SK-N-MC (cell line): Measurements from ENCODE around the gene SPRY1.

ENCODE experiments used
- DNase-seq: peaks from one replicate; pipeline ENCODE4 v3.0.0-alpha.2; 2011; ENCODE audit warnings: low read depth, low spot score
- H3K27ac ChIP-seq: fragments of 200-600 bp; sonication (generic); 2 replicates; pipeline ENCODE4 v1.5.1; 2016; ENCODE audit warnings: mixed run types
- H3K36me3 ChIP-seq: fragments of 200-600 bp; sonication (generic); 2 replicates; pipeline ENCODE4 v1.6.1; 2017; ENCODE audit warnings: antibody characterized with exemption, low read length, mixed read lengths; ENCODE audit not compliant: insufficient read depth
- H3K4me3 ChIP-seq: fragments of 200-600 bp; sonication (generic); 2 replicates; pipeline ENCODE4 v1.5.1; 2016
- H3K9ac ChIP-seq: fragments of 200-600 bp; sonication (generic); 2 replicates; pipeline ENCODE4 v1.8.0; 2017; ENCODE audit warnings: mixed run types, mixed read lengths; ENCODE audit not compliant: insufficient read length
- H3K9me3 ChIP-seq: fragments of 200-600 bp; sonication (generic); 2 replicates; pipeline ENCODE4 v1.6.1; 2017; ENCODE audit warnings: low read depth, mild to moderate bottlenecking, antibody characterized with exemption, low read length, moderate library complexity, mixed read lengths
- EZH2 ChIP-seq: fragments of 200-600 bp; sonication (generic); IDR thresholded peaks from one replicate; pipeline ENCODE4 v1.6.1; 2017; ENCODE audit warnings: antibody characterized with exemption
- FOXP2 ChIP-seq: optimal IDR thresholded peaks from 2 replicates; pipeline ENCODE3; 2011; ENCODE audit warnings: mild to moderate bottlenecking, moderate library complexity; ENCODE audit not compliant: insufficient read depth; ENCODE audit errors: extremely low read length, control extremely low read depth
- POLR2AphosphoS5 ChIP-seq: IDR thresholded peaks from 2 replicates; pipeline ENCODE4 v1.6.1; 2012; ENCODE audit warnings: mild to moderate bottlenecking, low read depth, low read length, borderline replicate concordance

The SPRY1 gene

GRCh38 chr4:123364906-123365305 lies 31.7 kb upstream of the SPRY1 start:
- DNase-seq, result no peak
- no peaks in the 10 kb centered on the region for H3K9me3 ChIP-seq
- TF ChIP-seq POLR2AphosphoS5, result no peak
- no peak overlapping the region for H3K9ac ChIP-seq
- no peak overlapping the region for H3K27ac ChIP-seq
- H3K4me3 ChIP-seq, result no peak overlapping the region
- no peaks in the 10 kb centered on the region for H3K36me3 ChIP-seq

GRCh38 chr4:123365412-123365811 lies 31.2 kb upstream of the SPRY1 start:
- no peak overlapping the region for H3K9ac ChIP-seq
- no peaks in the 10 kb centered on the region for H3K9me3 ChIP-seq
- TF ChIP-seq POLR2AphosphoS5, result no peak
- TF ChIP-seq EZH2, result no peak
- no peak for DNase-seq
- no peak overlapping the region for H3K4me3 ChIP-seq
- no peak overlapping the region for H3K27ac ChIP-seq
- no peaks in the 10 kb centered on the region for H3K36me3 ChIP-seq

- Histone ChIP-seq H3K4me3 (no peak overlapping the region), H3K27ac (no peak overlapping the region), H3K36me3 (no peaks in the 10 kb centered on the region), H3K9me3 (no peaks in the 10 kb centered on the region), H3K9ac (no peak overlapping the region)
- TF ChIP-seq FOXP2, result no peak
- TF ChIP-seq POLR2AphosphoS5, result no peak
- no peak for TF ChIP-seq EZH2
- no peak for DNase-seq
Measured at GRCh38 chr4:123366144-123366748, 30.3 kb upstream of the SPRY1 start.

- no peaks in the 10 kb centered on the region for H3K9me3 ChIP-seq
- no peak overlapping the region for H3K4me3 ChIP-seq
- TF ChIP-seq POLR2AphosphoS5, result no peak
- TF ChIP-seq EZH2, result no peak
- TF ChIP-seq FOXP2, result no peak
- H3K9ac ChIP-seq, result no peak overlapping the region
- no peak overlapping the region for H3K27ac ChIP-seq
- H3K36me3 ChIP-seq, result no peaks in the 10 kb centered on the region
- DNase-seq, result no peak
Measured at GRCh38 chr4:123378794-123379193, 17.8 kb upstream of the SPRY1 start.

GRCh38 chr4:123379392-123379791 lies 17.2 kb upstream of the SPRY1 start:
- no peak overlapping the region for H3K9ac ChIP-seq

GRCh38 chr4:123380728-123381716 lies 15.6 kb upstream of the SPRY1 start:
- Histone ChIP-seq H3K27ac (no peak overlapping the region), H3K4me3 (no peak overlapping the region), H3K9ac (no peak overlapping the region), H3K36me3 (no peaks in the 10 kb centered on the region), H3K9me3 (no peaks in the 10 kb centered on the region)
- TF ChIP-seq EZH2 (no peak), FOXP2 (no peak), POLR2AphosphoS5 (no peak)
- DNase-seq, result no peak

More at GRCh38 chr4:123379392-123379791, 17.2 kb upstream of the SPRY1 start:
- Histone ChIP-seq H3K9me3 (no peaks in the 10 kb centered on the region), H3K27ac (no peak overlapping the region), H3K4me3 (no peak overlapping the region), H3K36me3 (no peaks in the 10 kb centered on the region)
- no peak for TF ChIP-seq POLR2AphosphoS5
- no peak for TF ChIP-seq EZH2
- TF ChIP-seq FOXP2, result no peak
- no peak for DNase-seq

- no peak overlapping the region for H3K27ac ChIP-seq
- H3K9me3 ChIP-seq, result no peaks in the 10 kb centered on the region
- no peak for DNase-seq
- no peak overlapping the region for H3K9ac ChIP-seq
- TF ChIP-seq EZH2, result no peak
- TF ChIP-seq POLR2AphosphoS5, result no peak
- TF ChIP-seq FOXP2, result no peak
- no peaks in the 10 kb centered on the region for H3K36me3 ChIP-seq
- H3K4me3 ChIP-seq, result no peak overlapping the region
Measured at GRCh38 chr4:123381996-123382395, 14.6 kb upstream of the SPRY1 start.

GRCh38 chr4:123383566-123383965 lies 13.0 kb upstream of the SPRY1 start:
- H3K27ac ChIP-seq, result no peak overlapping the region
- no peaks in the 10 kb centered on the region for H3K9me3 ChIP-seq
- H3K4me3 ChIP-seq, result no peak overlapping the region
- H3K36me3 ChIP-seq, result no peaks in the 10 kb centered on the region
- H3K9ac ChIP-seq, result no peak overlapping the region
- no peak for DNase-seq
- no peak for TF ChIP-seq EZH2
- TF ChIP-seq POLR2AphosphoS5, result no peak
- TF ChIP-seq FOXP2, result no peak
